Neural progenitor cell (in vitro differentiated cells): Measurements from ENCODE around the gene MRTO4. TPM values are rescaled to one million over a fixed set of nuclear protein-coding genes. Genes with fewer than 3 reads are reported as not detected.

Source experiments
- DNase-seq: peaks from one replicate; pipeline ENCODE4 v3.0.0-alpha.2; 2016; ENCODE audit warnings: low spot score
- H2AFZ ChIP-seq: fragments of 200-600 bp; sonication (generic); replicated peaks from 2 replicates; pipeline ENCODE4 v1.6.1; 2016; ENCODE audit warnings: antibody characterized with exemption
- H3F3A ChIP-seq: fragments of 200-600 bp; sonication (generic); 2 replicates; pipeline ENCODE4 v1.6.1; 2016; ENCODE audit warnings: antibody characterized with exemption, low read depth
- H3K27ac ChIP-seq: fragments of 200-600 bp; sonication (generic); 2 replicates; pipeline ENCODE4 v1.5.1; 2016; ENCODE audit warnings: mild to moderate bottlenecking
- H3K27me3 ChIP-seq: fragments of 200-600 bp; sonication (generic); 2 replicates; pipeline ENCODE4 v1.6.1; 2016; ENCODE audit warnings: mild to moderate bottlenecking, moderate library complexity
- H3K36me3 ChIP-seq: fragments of 200-600 bp; sonication (generic); 2 replicates; pipeline ENCODE4 v1.5.1; 2016
- H3K4me1 ChIP-seq: fragments of 200-600 bp; sonication (generic); 2 replicates; pipeline ENCODE4 v1.6.1; 2016; ENCODE audit warnings: mixed run types
- H3K4me2 ChIP-seq: fragments of 200-600 bp; sonication (generic); 2 replicates; pipeline ENCODE4 v1.6.1; 2016
- H3K4me3 ChIP-seq: fragments of 200-600 bp; sonication (generic); 2 replicates; pipeline ENCODE4 v1.5.1; 2016
- H3K79me2 ChIP-seq: fragments of 200-600 bp; sonication (generic); 2 replicates; pipeline ENCODE4 v1.6.1; 2016; ENCODE audit warnings: low read depth
- H3K9ac ChIP-seq: fragments of 200-600 bp; sonication (generic); 2 replicates; pipeline ENCODE4 v1.6.1; 2016
- H3K9me3 ChIP-seq: fragments of 200-600 bp; sonication (generic); 2 replicates; pipeline ENCODE4 v1.5.1; 2016; ENCODE audit warnings: low read depth
- H4K20me1 ChIP-seq: fragments of 200-600 bp; sonication (generic); 2 replicates; pipeline ENCODE4 v1.6.1; 2016; ENCODE audit warnings: low read depth
- H3K27ac Mint-ChIP-seq: 3 replicates; pipeline ENCODE4 v1.8.0; 2021; ENCODE audit warnings: mixed read lengths
- H3K27me3 Mint-ChIP-seq: 2 replicates; pipeline ENCODE4 v1.8.0; 2022; ENCODE audit warnings: low read depth, mild to moderate bottlenecking, inconsistent platforms, moderate library complexity, mixed read lengths; ENCODE audit not compliant: insufficient read depth
- H3K36me3 Mint-ChIP-seq: 3 replicates; pipeline ENCODE4 v1.8.0; 2021; ENCODE audit warnings: mixed read lengths
- H3K4me1 Mint-ChIP-seq: 3 replicates; pipeline ENCODE4 v1.8.0; 2021; ENCODE audit warnings: mixed read lengths
- H3K4me3 Mint-ChIP-seq: 3 replicates; pipeline ENCODE4 v1.8.0; 2021; ENCODE audit warnings: mild to moderate bottlenecking, moderate library complexity, mixed read lengths
- H3K9me3 Mint-ChIP-seq: 3 replicates; pipeline ENCODE4 v1.8.0; 2020; ENCODE audit warnings: mixed read lengths
- EZH2 ChIP-seq: fragments of 200-600 bp; sonication (generic); IDR thresholded peaks from 2 replicates; pipeline ENCODE4 v1.6.1; 2017; ENCODE audit warnings: antibody characterized with exemption, mild to moderate bottlenecking, moderate library complexity
- EZH2phosphoT487 ChIP-seq: fragments of 200-600 bp; sonication (generic); IDR thresholded peaks from 2 replicates; pipeline ENCODE4 v1.6.1; 2017; ENCODE audit warnings: antibody characterized with exemption
- total RNA-seq: library from RNA; depleted of rRNA; stranded (reverse); fragments of >200 nt; gene quantifications from 2 replicates; pipeline ENCODE4 v1.2.3, GENCODE V29; 2015; ENCODE audit warnings: low replicate concordance
- TF ChIP-seq, protein P1 (sequence below): fragments of 200-600 bp; sonication (generic); IDR thresholded peaks from 2 replicates; pipeline ENCODE4 v1.5.1; 2017; ENCODE audit warnings: antibody characterized with exemption, mild to moderate bottlenecking

MRTO4 gene
- total RNA-seq, 1 donor from 2014 or later = 23.2 TPM

DNA sequence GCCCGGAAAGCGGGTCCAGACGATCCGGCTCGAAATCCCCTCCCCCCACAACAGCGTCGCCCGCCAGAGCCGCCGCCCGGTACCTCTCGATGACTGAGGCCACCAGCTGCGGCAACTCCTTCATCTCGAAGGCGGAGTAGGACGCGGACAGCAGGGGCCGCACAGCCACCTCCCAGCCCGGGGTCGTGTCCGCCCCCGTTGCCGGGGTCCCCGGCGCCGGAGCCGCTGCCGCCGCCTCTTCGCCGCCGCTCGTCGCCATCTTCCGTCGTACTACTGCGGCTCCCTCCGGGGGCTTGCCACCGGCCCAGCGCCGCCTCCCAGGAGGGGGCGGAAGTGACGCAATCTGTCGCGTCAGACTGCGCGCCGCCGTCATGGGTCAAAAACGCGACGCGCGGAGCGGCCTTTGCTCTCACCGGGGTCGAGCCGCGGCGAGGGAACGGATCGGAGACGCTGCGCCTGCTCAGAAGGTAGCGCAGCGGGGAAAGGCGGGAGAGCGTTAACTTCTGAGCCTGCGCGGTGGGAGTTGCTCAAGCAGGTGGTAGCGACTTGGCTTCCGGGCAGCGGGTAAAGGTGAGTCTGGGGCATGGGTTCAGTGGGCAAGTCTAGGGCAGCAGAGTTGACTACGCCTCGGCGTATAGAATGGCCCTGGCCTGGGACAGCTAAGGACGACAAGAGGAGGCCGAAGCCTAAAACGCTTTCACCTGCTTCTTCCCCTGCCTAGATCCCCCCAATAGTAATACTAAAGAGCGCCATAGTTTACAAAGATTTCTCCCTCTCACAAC lies 41.4 kb upstream of the MRTO4 start, which contains the start of gene UBR4:
Gene UBR4, minus strand, starts transcription at position 277 of the 782 bp plus-strand sequence. Its CDS starts 18 bp downstream, at position 259.
- Histone ChIP-seq H3K36me3 (no peaks in the 10 kb centered on the region), H2AFZ (peak within 1 kb of the TSS; percentile 60), H3F3A (peaks cover 23% of the 10 kb centered on the region), H3K4me2 (peak within 1 kb of the TSS; percentile 90), H3K27ac (peak within 1 kb of the TSS; percentile 87), H3K4me1 (peaks cover 27% of the 10 kb centered on the region), H3K4me3 (peak within 1 kb of the TSS; percentile 79), H3K79me2 (peaks cover 94% of the 10 kb centered on the region), H3K9ac (peak within 1 kb of the TSS; percentile 90), H3K27me3 (no peaks in the 10 kb centered on the region), H4K20me1 (peaks cover 43% of the 10 kb centered on the region), H3K9me3 (no peaks in the 10 kb centered on the region)
- H3K36me3 Mint-ChIP-seq = peaks cover 1% of the 10 kb centered on the region
- peak; percentile 99 for DNase-seq
- peaks cover 29% of the 10 kb centered on the region for H3K4me1 Mint-ChIP-seq
- TF ChIP-seq EZH2phosphoT487 = no peak
- no peak for TF ChIP-seq EZH2
- TF ChIP-seq, protein P1, sequence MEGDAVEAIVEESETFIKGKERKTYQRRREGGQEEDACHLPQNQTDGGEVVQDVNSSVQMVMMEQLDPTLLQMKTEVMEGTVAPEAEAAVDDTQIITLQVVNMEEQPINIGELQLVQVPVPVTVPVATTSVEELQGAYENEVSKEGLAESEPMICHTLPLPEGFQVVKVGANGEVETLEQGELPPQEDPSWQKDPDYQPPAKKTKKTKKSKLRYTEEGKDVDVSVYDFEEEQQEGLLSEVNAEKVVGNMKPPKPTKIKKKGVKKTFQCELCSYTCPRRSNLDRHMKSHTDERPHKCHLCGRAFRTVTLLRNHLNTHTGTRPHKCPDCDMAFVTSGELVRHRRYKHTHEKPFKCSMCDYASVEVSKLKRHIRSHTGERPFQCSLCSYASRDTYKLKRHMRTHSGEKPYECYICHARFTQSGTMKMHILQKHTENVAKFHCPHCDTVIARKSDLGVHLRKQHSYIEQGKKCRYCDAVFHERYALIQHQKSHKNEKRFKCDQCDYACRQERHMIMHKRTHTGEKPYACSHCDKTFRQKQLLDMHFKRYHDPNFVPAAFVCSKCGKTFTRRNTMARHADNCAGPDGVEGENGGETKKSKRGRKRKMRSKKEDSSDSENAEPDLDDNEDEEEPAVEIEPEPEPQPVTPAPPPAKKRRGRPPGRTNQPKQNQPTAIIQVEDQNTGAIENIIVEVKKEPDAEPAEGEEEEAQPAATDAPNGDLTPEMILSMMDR = no peak
- H3K4me3 Mint-ChIP-seq = peak within 1 kb of the TSS; percentile 89
- no peaks in the 10 kb centered on the region for H3K9me3 Mint-ChIP-seq
- H3K27me3 Mint-ChIP-seq = peaks cover 3% of the 10 kb centered on the region
- peak within 1 kb of the TSS; percentile 83 for H3K27ac Mint-ChIP-seq

GRCh38 chr1:19210772-19211549 lies 40.6 kb upstream of the MRTO4 start:
- Mint-ChIP-seq H3K4me1 (peaks cover 29% of the 10 kb centered on the region), H3K36me3 (peaks cover 1% of the 10 kb centered on the region), H3K9me3 (no peaks in the 10 kb centered on the region), H3K4me3 (peak overlapping the region; percentile 89), H3K27ac (peak overlapping the region; percentile 83), H3K27me3 (peaks cover 3% of the 10 kb centered on the region)
- TF ChIP-seq EZH2phosphoT487 = no peak
- TF ChIP-seq, protein P1 = no peak
- TF ChIP-seq EZH2 = no peak
- Histone ChIP-seq H4K20me1 (peaks cover 37% of the 10 kb centered on the region), H3F3A (peaks cover 23% of the 10 kb centered on the region), H3K4me3 (peak overlapping the region; percentile 79), H3K9ac (peak overlapping the region; percentile 90), H3K27me3 (no peaks in the 10 kb centered on the region), H3K4me2 (peak overlapping the region; percentile 90), H3K27ac (peak overlapping the region; percentile 86), H3K4me1 (peaks cover 27% of the 10 kb centered on the region), H3K79me2 (peaks cover 92% of the 10 kb centered on the region), H2AFZ (peak overlapping the region; percentile 60), H3K9me3 (no peaks in the 10 kb centered on the region), H3K36me3 (no peaks in the 10 kb centered on the region)
- DNase-seq = peak; percentile 27

GRCh38 chr1:19212167-19212566 lies 39.4 kb upstream of the MRTO4 start:
- Histone ChIP-seq H3K36me3 (no peaks in the 10 kb centered on the region), H2AFZ (no peak overlapping the region), H3K27me3 (no peaks in the 10 kb centered on the region), H3K79me2 (peaks cover 84% of the 10 kb centered on the region), H3K4me2 (peak overlapping the region; percentile 90), H3F3A (peaks cover 23% of the 10 kb centered on the region), H3K9ac (peak overlapping the region; percentile 16), H4K20me1 (peaks cover 30% of the 10 kb centered on the region), H3K4me1 (peaks cover 27% of the 10 kb centered on the region), H3K27ac (no peak overlapping the region), H3K9me3 (no peaks in the 10 kb centered on the region), H3K4me3 (no peak overlapping the region)
- no peak for TF ChIP-seq EZH2phosphoT487
- TF ChIP-seq EZH2 = no peak
- TF ChIP-seq, protein P1 = no peak
- no peak for DNase-seq
- Mint-ChIP-seq H3K27me3 (peaks cover 3% of the 10 kb centered on the region), H3K9me3 (no peaks in the 10 kb centered on the region), H3K36me3 (peaks cover 1% of the 10 kb centered on the region), H3K27ac (no peak overlapping the region), H3K4me3 (peak overlapping the region; percentile 49), H3K4me1 (peaks cover 26% of the 10 kb centered on the region)
